K562 (cell line): ENCODE results near the gene ZNF384. TPM values are rescaled to one million over a fixed set of nuclear protein-coding genes. Genes with fewer than 3 reads are reported as not detected.

Experiments used
- CXXC5 ChIP-seq: fragments of 250-450 bp; sonication (Bioruptor Pico); IDR thresholded peaks from 2 replicates; pipeline ENCODE4 v1.8.0; 2022; ENCODE audit warnings: inconsistent platforms, mild to moderate bottlenecking, moderate library complexity
- HCFC1 ChIP-seq: IDR thresholded peaks from 2 replicates; pipeline ENCODE4 v1.6.1; 2012; ENCODE audit warnings: low read depth, low read length, improper control_type of control experiment
- HLTF ChIP-seq: fragments of 450-650 bp; IDR thresholded peaks from 2 replicates; pipeline ENCODE4 v1.6.1; 2016
- MXD1 ChIP-seq: fragments of 250-450 bp; sonication (Bioruptor Pico); IDR thresholded peaks from 2 replicates; pipeline ENCODE4 v1.8.0; 2021; ENCODE audit warnings: borderline replicate concordance, mild to moderate bottlenecking, moderate library complexity; ENCODE audit not compliant: poor library complexity, severe bottlenecking
- NUFIP1 ChIP-seq: fragments of 450-650 bp; IDR thresholded peaks from 2 replicates; pipeline ENCODE4 v1.6.1; 2018; ENCODE audit not compliant: partially characterized antibody
- RFX5 ChIP-seq: IDR thresholded peaks from 2 replicates; pipeline ENCODE4 v1.6.1; 2011; ENCODE audit warnings: low read depth, mild to moderate bottlenecking, improper control_type of control experiment, low read length
- SAFB2 ChIP-seq: fragments of 200-400 bp; formaldehyde crosslinking; IDR thresholded peaks from 2 replicates; pipeline ENCODE4 v1.6.1; 2018; ENCODE audit warnings: borderline replicate concordance, low read length, low read depth, moderate library complexity; ENCODE audit not compliant: severe bottlenecking
- SMARCA5 ChIP-seq: fragments of 450-650 bp; IDR thresholded peaks from 2 replicates; pipeline ENCODE4 v1.6.1; 2016
- THAP12 ChIP-seq: fragments of 250-450 bp; sonication (Bioruptor Pico); IDR thresholded peaks from 2 replicates; pipeline ENCODE4 v1.9.0; 2021; ENCODE audit warnings: mild to moderate bottlenecking, inconsistent platforms
- TRIM25 ChIP-seq: fragments of 450-650 bp; IDR thresholded peaks from 2 replicates; pipeline ENCODE4 v1.7.0; 2016; ENCODE audit warnings: borderline replicate concordance
- ZBTB17 ChIP-seq: fragments of 450-650 bp; formaldehyde crosslinking; IDR thresholded peaks from 2 replicates; pipeline ENCODE4 v1.4.0; 2020; ENCODE audit warnings: mild to moderate bottlenecking
- ZBTB49 ChIP-seq: sonication (generic); formaldehyde crosslinking; IDR thresholded peaks from 2 replicates; pipeline ENCODE4 v1.8.0; 2022; ENCODE audit warnings: missing genetic modification reagents, mild to moderate bottlenecking, borderline replicate concordance
- ZBTB5 ChIP-seq: fragments of 450-650 bp; IDR thresholded peaks from 2 replicates; pipeline ENCODE4 v1.6.1; 2017; ENCODE audit warnings: antibody characterized with exemption
- ZKSCAN3 ChIP-seq: fragments of 250-450 bp; sonication (Bioruptor Pico); IDR thresholded peaks from 2 replicates; pipeline ENCODE4 v1.4.0; 2020
- ZNF253 ChIP-seq: fragments of 250-450 bp; sonication (Bioruptor Pico); conservative IDR thresholded peaks from 2 replicates; pipeline ENCODE4 v1.6.1; 2021; ENCODE audit warnings: mild to moderate bottlenecking
- ZNF384 ChIP-seq: IDR thresholded peaks from 2 replicates; pipeline ENCODE4 v1.6.1; 2012; ENCODE audit warnings: low read depth, low read length, improper control_type of control experiment
- ZNF561 ChIP-seq: fragments of 450-650 bp; formaldehyde crosslinking; conservative IDR thresholded peaks from 2 replicates; pipeline ENCODE4 v1.4.0; 2020; ENCODE audit warnings: mild to moderate bottlenecking, moderate library complexity
- ZNF586 ChIP-seq: fragments of 450-650 bp; formaldehyde crosslinking; conservative IDR thresholded peaks from 2 replicates; pipeline ENCODE4 v1.4.0; 2020; ENCODE audit warnings: mild to moderate bottlenecking, moderate library complexity
- ZNF75A ChIP-seq: fragments of 450-650 bp; formaldehyde crosslinking; IDR thresholded peaks from 2 replicates; pipeline ENCODE4 v1.4.0; 2020; ENCODE audit warnings: mild to moderate bottlenecking
- polyA plus RNA-seq, 8 experiments: library from polyadenylated mRNA; depleted of rRNA in 4 of 8; stranded (reverse) in 5 of 8; unstranded in 3 of 8; fragments of >200 nt; fragmentation: Nextera tagmentation in 2 of 8; fragmentation: Illumina TruSeq in 1 of 8; extraction: Ambion mirVana in 2 of 8; extraction: Trizol in 1 of 8; gene quantifications; 2 replicates each; pipeline versions ENCODE4 v1.2.1 to v1.2.3, GENCODE V29; 2011 to 2014; ENCODE audit warnings: inconsistent platforms in 1 of 8, missing spikeins in 1 of 8
- total RNA-seq, 7 experiments: library from RNA; depleted of rRNA in 6 of 7; stranded (reverse); fragments of >200 nt in 6 of 7; fragmentation: Illumina TruSeq in 2 of 7; extraction: Trizol in 2 of 7; gene quantifications; 2 replicates each; pipeline versions ENCODE4 v1.2.1 to v1.2.3, GENCODE V29; 2011 to 2021; ENCODE audit warnings: low replicate concordance in 1 of 7

Gene ZNF384
- total and polyA plus RNA-seq, 9 of the 15 experiments (the other 6 are each of a cell fraction or from before 2014, with no cell fraction given) = 0.36 to 64.8 (median 21.3) TPM

- TF ChIP-seq TRIM25 (peak; percentile 79; the same call in 1 of the 2 replicates), ZNF253 (CRISPR knock-in tag) (no peak), ZBTB17 (CRISPR knock-in tag) (no peak), THAP12 (CRISPR knock-in tag) (peak; percentile 33; the same call in 1 of the 2 replicates), NUFIP1 (no peak), ZKSCAN3 (CRISPR knock-in tag) (no peak), ZNF561 (CRISPR knock-in tag) (no peak), CXXC5 (CRISPR knock-in tag) (peak; percentile 93), SAFB2 (no peak), ZBTB5 (no peak; the same call in 1 of the 2 replicates), ZNF75A (no peak), ZBTB49 (CRISPR knock-in tag) (no peak), MXD1 (peak; percentile 50), ZNF586 (CRISPR knock-in tag) (no peak), HLTF (no peak), RFX5 (no peak), HCFC1 (peak; percentile 79), SMARCA5 (no peak), ZNF384 (peak; percentile 40)
Observed at GRCh38 chr12:6723607-6724408, 34.6 kb upstream of the ZNF384 start, which contains the start of gene COPS7A (continued).
